HepG2 (cell line): Measurements from ENCODE around the gene KCNAB1. TPM values are rescaled to one million over a fixed set of nuclear protein-coding genes. Genes with fewer than 3 reads are reported as not detected.

Source experiments
- ATF7 ChIP-seq, 2 experiments: fragments of 450-650 bp in 1 of 2; sonication (generic) in 1 of 2; formaldehyde crosslinking in 1 of 2; IDR thresholded peaks; 2 replicates each; pipeline versions ENCODE4 v1.4.0 to v1.6.1; 2016 to 2020; ENCODE audit warnings: antibody characterized with exemption in 1 of 2, mild to moderate bottlenecking in 1 of 2, missing genetic modification reagents in 1 of 2
- ESRRA ChIP-seq: sonication (generic); formaldehyde crosslinking; IDR thresholded peaks from 2 replicates; pipeline ENCODE4 v1.5.1; 2020; ENCODE audit warnings: mild to moderate bottlenecking, low read depth, missing genetic modification reagents
- FOXJ3 ChIP-seq: sonication (generic); formaldehyde crosslinking; IDR thresholded peaks from 2 replicates; pipeline ENCODE4 v1.4.0; 2020; ENCODE audit warnings: missing genetic modification reagents, mild to moderate bottlenecking, borderline replicate concordance
- GABPB1 ChIP-seq: IDR thresholded peaks from 2 replicates; pipeline ENCODE4 v1.6.1; 2016; ENCODE audit warnings: mild to moderate bottlenecking, missing genetic modification reagents, moderate library complexity, missing compliant biosample characterization
- HDAC2 ChIP-seq: sonication (generic); formaldehyde crosslinking; IDR thresholded peaks from 2 replicates; pipeline ENCODE4 v1.4.0; 2020; ENCODE audit warnings: missing genetic modification reagents
- HNF1B ChIP-seq: sonication (generic); formaldehyde crosslinking; IDR thresholded peaks from 2 replicates; pipeline ENCODE4 v1.5.1; 2020; ENCODE audit warnings: mild to moderate bottlenecking, moderate library complexity, missing genetic modification reagents
- HOXA5 ChIP-seq: sonication (generic); formaldehyde crosslinking; IDR thresholded peaks from 2 replicates; pipeline ENCODE4 v1.4.0; 2020; ENCODE audit warnings: missing genetic modification reagents
- IRF2 ChIP-seq: IDR thresholded peaks from 2 replicates; pipeline ENCODE4 v1.6.1; 2018; ENCODE audit warnings: missing genetic modification reagents, missing compliant biosample characterization
- JUND ChIP-seq: sonication (generic); formaldehyde crosslinking; IDR thresholded peaks from 2 replicates; pipeline ENCODE4 v1.8.0; 2022; ENCODE audit warnings: mild to moderate bottlenecking, missing genetic modification reagents
- MAZ ChIP-seq, 2 experiments: sonication (generic) in 1 of 2; formaldehyde crosslinking in 1 of 2; IDR thresholded peaks; 2 replicates each; pipeline versions ENCODE4 v1.5.0 to v1.6.1; 2012 to 2020; ENCODE audit warnings: low read depth in 2 of 2, mild to moderate bottlenecking in 2 of 2, borderline replicate concordance in 1 of 2, improper control_type of control experiment in 1 of 2, low read length in 1 of 2, missing genetic modification reagents in 1 of 2, moderate library complexity in 1 of 2
- MEIS2 ChIP-seq: sonication (generic); formaldehyde crosslinking; IDR thresholded peaks from 2 replicates; pipeline ENCODE4 v1.9.0; 2021; ENCODE audit warnings: mild to moderate bottlenecking, missing genetic modification reagents
- NFRKB ChIP-seq: fragments of 450-650 bp; IDR thresholded peaks from 2 replicates; pipeline ENCODE4 v1.6.1; 2017
- NONO ChIP-seq, 2 experiments: fragments of 450-650 bp in 1 of 2; sonication (generic) in 1 of 2; formaldehyde crosslinking in 1 of 2; IDR thresholded peaks in 1 of 2; conservative IDR thresholded peaks in 1 of 2; 2 replicates each; pipeline versions ENCODE4 v1.6.1 to v1.8.0; 2017 to 2022; ENCODE audit warnings: mild to moderate bottlenecking in 1 of 2, missing genetic modification reagents in 1 of 2, moderate library complexity in 1 of 2
- NR2C2 ChIP-seq: sonication (generic); formaldehyde crosslinking; IDR thresholded peaks from 2 replicates; pipeline ENCODE4 v1.4.0; 2020; ENCODE audit warnings: missing genetic modification reagents, mild to moderate bottlenecking, moderate library complexity, borderline replicate concordance
- NR2F6 ChIP-seq, 2 experiments: IDR thresholded peaks; 2 replicates each; pipeline ENCODE4 v1.6.1; 2016; ENCODE audit warnings: antibody characterized with exemption in 1 of 2, mild to moderate bottlenecking in 1 of 2
- PAXIP1 ChIP-seq: sonication (generic); formaldehyde crosslinking; conservative IDR thresholded peaks from 2 replicates; pipeline ENCODE4 v1.4.0; 2020; ENCODE audit warnings: mild to moderate bottlenecking, missing genetic modification reagents, moderate library complexity
- POLR2A ChIP-seq, 2 experiments: IDR thresholded peaks; 2 replicates each; pipeline ENCODE4 v1.6.1; 2011; ENCODE audit warnings: low read depth in 2 of 2, low read length in 2 of 2, mild to moderate bottlenecking in 1 of 2, moderate library complexity in 1 of 2; ENCODE audit not compliant: insufficient read depth in 1 of 2
- PREB ChIP-seq: sonication (generic); formaldehyde crosslinking; IDR thresholded peaks from 2 replicates; pipeline ENCODE4 v1.4.0; 2020; ENCODE audit warnings: missing genetic modification reagents
- SAP130 ChIP-seq: IDR thresholded peaks from 2 replicates; pipeline ENCODE4 v1.6.1; 2016; ENCODE audit warnings: low read depth
- TARDBP ChIP-seq: sonication (generic); formaldehyde crosslinking; IDR thresholded peaks from 2 replicates; pipeline ENCODE4 v1.8.0; 2022; ENCODE audit warnings: mild to moderate bottlenecking, missing genetic modification reagents
- ZNF577 ChIP-seq: sonication (generic); formaldehyde crosslinking; IDR thresholded peaks from 2 replicates; pipeline ENCODE4 v1.4.0; 2020; ENCODE audit warnings: mild to moderate bottlenecking, low read depth, missing genetic modification reagents, borderline replicate concordance
- ZSCAN21 ChIP-seq: sonication (generic); formaldehyde crosslinking; IDR thresholded peaks from 2 replicates; pipeline ENCODE4 v1.8.0; 2022; ENCODE audit warnings: mild to moderate bottlenecking, missing genetic modification reagents, moderate library complexity, borderline replicate concordance
- polyA plus RNA-seq, 8 experiments: library from polyadenylated mRNA; depleted of rRNA in 3 of 8; stranded (reverse) in 7 of 8; unstranded in 1 of 8; fragments of >200 nt; fragmentation: Illumina TruSeq in 4 of 8; extraction: Trizol in 4 of 8; gene quantifications; 2 replicates each; pipeline versions ENCODE4 v1.2.1 to v1.2.3, GENCODE V29; 2011 to 2016; ENCODE audit warnings: low read depth in 4 of 8, missing spikeins in 1 of 8, mixed read lengths in 1 of 8; ENCODE audit not compliant: insufficient read depth in 1 of 8
- total RNA-seq, 5 experiments: library from RNA; depleted of rRNA; stranded (reverse); fragments of >200 nt; fragmentation: Illumina TruSeq; extraction: Trizol; gene quantifications; 2 replicates each; pipeline ENCODE4 v1.2.3, GENCODE V29; 2016; ENCODE audit warnings: low read depth in 1 of 5

Gene KCNAB1
- total and polyA plus RNA-seq, 2 of the 13 experiments (the other 11 are each of a cell fraction or from before 2014, with no cell fraction given) = not detected

GRCh38 chr3:156535162-156535627 lies 414.8 kb downstream of the KCNAB1 start (continued):
- TF ChIP-seq MAZ (IDR thresholded peaks at IDR 0.05; ENCODE audit: borderline replicate concordance, low read depth, low read length) (no peak), MAZ (CRISPR knock-in tag; IDR thresholded peaks at IDR 0.05; ENCODE audit: low read depth) (peak; percentile 45; the same call in 1 of the 2 replicates), ATF7 (IDR thresholded peaks at IDR 0.05) (peak; percentile 91), ATF7 (CRISPR knock-in tag; IDR thresholded peaks at IDR 0.05) (peak; percentile 87; the same call in 1 of the 2 replicates), GABPB1 (CRISPR knock-in tag) (0 out of 2 replicates have a peak, but pooled peaks have one; percentile 29), IRF2 (peak; percentile 42; the same call in 1 of the 2 replicates), TARDBP (peak; percentile 52; the same call in 1 of the 2 replicates), MEIS2 (0 out of 2 replicates have a peak, but pooled peaks have one; percentile 36), NONO (IDR thresholded peaks at IDR 0.05) (no peak), NONO (CRISPR knock-in tag; conservative IDR thresholded peaks at IDR 0.05) (no peak), HNF1B (CRISPR knock-in tag) (peak; percentile 72), FOXJ3 (0 out of 2 replicates have a peak, but pooled peaks have one; percentile 57), POLR2A (IDR thresholded peaks at IDR 0.05; ENCODE audit: insufficient read depth in 1 of 2, low read depth in 2 of 2, low read length in 2 of 2) (peak; percentile 13 to 39; a peak in 1 of 4 replicates), PAXIP1 (peak; percentile 56; the same call in 1 of the 2 replicates), NR2F6 (IDR thresholded peaks at IDR 0.05) (peak; percentile 29; the same call in 1 of the 2 replicates), NR2F6 (CRISPR knock-in tag; IDR thresholded peaks at IDR 0.05) (0 out of 2 replicates have a peak, but pooled peaks have one; percentile 45), ZSCAN21 (CRISPR knock-in tag) (peak; percentile 45; the same call in 1 of the 2 replicates), HDAC2 (CRISPR knock-in tag) (peak; percentile 68), ESRRA (CRISPR knock-in tag) (peak; percentile 98), HOXA5 (CRISPR knock-in tag) (peak; percentile 56; the same call in 1 of the 2 replicates), ZNF577 (no peak), JUND (CRISPR knock-in tag) (peak; percentile 89), NR2C2 (CRISPR knock-in tag) (0 out of 2 replicates have a peak, but pooled peaks have one; percentile 38), PREB (CRISPR knock-in tag) (no peak), SAP130 (peak; percentile 58; the same call in 1 of the 2 replicates), NFRKB (no peak)
